ENCODE data around the gene GPRC5C. TPM values are rescaled to one million over a fixed set of nuclear protein-coding genes. Genes with fewer than 3 reads are reported as not detected.

GPRC5C gene, protein sequence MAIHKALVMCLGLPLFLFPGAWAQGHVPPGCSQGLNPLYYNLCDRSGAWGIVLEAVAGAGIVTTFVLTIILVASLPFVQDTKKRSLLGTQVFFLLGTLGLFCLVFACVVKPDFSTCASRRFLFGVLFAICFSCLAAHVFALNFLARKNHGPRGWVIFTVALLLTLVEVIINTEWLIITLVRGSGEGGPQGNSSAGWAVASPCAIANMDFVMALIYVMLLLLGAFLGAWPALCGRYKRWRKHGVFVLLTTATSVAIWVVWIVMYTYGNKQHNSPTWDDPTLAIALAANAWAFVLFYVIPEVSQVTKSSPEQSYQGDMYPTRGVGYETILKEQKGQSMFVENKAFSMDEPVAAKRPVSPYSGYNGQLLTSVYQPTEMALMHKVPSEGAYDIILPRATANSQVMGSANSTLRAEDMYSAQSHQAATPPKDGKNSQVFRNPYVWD
- total RNA-seq: 34.4 TPM
- long read RNA-seq, transcript GPRC5C-202 (4 exons, 2,988 nt): major isoform, 28 of 57 reads
- long read RNA-seq, partial matches to known transcripts: 16 of 57 reads
- long read RNA-seq, other reads (novel, unspliced or antisense): 12 of 57 reads

DNA sequence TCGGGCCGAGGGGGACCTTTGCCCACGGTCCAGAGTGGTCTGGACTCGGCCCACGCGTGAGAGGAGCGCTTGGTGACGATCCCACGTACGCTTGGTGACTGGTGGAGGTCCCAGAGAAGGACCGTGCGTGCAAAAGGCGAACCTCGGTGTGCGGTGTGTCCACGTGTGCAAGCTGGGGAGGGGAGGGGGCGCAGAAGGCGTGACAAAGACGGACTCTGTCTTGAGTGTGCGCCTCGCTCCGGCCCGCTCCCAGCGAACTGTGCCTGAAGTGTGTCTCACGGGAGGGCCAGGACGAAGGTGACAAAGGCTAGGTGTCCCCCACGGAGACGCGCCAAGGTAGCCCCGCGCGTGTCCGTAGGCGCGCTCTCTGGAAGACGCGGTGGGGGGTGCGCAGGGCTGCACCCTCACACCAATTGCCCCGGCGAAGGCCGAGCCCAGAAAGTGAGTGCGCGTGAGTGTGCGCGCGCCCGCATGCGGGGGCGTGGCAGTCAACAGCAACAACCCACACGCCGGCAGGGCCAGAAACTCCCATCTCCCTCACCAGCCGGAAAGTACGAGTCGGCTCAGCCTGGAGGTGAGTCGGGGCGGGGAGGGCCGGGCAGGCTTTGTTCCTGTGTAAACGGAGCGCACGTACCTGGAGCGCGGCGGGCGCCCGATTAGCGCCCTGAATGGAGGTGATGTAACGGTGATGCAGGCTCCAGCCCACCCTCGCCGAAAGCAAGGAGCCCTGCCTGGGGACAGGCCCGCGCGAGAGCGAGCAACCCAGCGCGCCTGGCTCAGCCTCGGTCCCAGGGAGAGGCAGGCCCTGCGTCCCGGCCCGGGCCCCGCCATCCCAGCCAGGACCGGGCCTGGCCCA, at the start of gene GPRC5C:
TSS of gene GPRC5C (plus strand) at position 521 of the 856 bp plus-strand sequence. CDS start 7,689 bp downstream, outside the sequence.
- DNase-seq (peak; percentile 87), ATAC-seq (peak; percentile 70)
- intact Hi-C loops (cut with micrococcal nuclease): no loop called here

DNA sequence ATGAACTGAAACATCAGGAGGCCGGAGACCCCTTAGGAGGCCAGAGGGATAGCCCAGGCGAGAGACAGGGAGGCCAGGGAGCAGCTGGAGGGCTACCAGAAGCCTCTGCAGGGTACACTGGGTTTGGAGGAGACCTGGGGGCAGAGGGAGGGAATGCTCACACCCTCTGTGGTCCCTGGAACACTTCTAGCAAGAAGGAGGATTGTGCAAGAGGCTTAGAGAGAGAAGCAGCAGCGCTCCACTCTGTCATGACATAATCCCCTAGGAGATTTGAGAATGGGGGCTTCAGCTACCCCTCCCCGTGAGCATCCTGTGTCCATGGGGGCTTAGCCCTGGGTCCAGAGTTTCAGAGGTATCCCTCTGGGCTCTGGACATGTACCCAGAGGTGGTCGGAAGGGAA, 48.7 kb upstream of the GPRC5C start:
- ATAC-seq (no peak), DNase-seq (no peak)
- intact Hi-C loops (cut with micrococcal nuclease): no loop called here

DNA sequence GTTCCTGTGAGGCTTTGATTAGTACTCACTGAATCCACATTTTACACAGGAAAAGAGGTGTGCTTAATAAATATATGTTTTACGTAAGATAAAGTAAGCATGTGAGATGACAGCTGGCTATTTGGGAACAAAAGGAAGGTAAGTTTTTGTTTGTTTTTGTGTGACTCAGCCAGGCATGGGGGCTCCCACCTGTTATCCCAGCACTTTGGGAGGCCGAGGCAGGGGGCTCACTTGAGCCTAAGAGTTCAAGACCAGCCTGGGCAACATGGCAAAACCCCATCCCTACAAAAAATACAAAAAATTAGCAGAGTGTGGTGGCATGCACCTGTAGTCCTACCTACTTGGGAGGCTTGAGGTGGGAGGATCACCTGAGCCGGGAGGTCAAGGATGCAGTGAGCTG, 46.7 kb upstream of the GPRC5C start:
- DNase-seq: no peak
- intact Hi-C loops (cut with micrococcal nuclease): no loop called here
- no peak for ATAC-seq

DNA sequence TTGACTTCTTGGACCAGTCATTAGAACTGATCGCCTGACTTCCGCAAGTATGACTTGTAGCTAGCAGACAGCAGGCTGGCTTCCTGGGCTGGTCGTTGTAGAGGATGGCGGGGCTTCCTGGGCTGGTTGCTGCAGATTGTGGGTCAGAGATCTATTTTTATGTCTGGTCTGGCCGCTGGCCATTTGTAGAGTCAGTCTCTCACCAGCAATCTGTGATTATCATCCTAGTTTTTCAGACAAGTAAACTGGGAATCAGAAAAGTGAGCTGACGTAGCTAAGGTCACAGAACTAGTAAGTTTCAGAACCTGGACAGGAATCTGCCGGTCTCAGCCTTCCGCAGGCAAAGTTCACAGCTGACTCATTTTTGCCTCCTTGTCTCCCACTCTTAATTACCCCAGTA, 45.5 kb upstream of the GPRC5C start:
- DNase-seq (peak; percentile 63), ATAC-seq (peak; percentile 88)
- intact Hi-C loops (cut with micrococcal nuclease): no loop called here

DNA sequence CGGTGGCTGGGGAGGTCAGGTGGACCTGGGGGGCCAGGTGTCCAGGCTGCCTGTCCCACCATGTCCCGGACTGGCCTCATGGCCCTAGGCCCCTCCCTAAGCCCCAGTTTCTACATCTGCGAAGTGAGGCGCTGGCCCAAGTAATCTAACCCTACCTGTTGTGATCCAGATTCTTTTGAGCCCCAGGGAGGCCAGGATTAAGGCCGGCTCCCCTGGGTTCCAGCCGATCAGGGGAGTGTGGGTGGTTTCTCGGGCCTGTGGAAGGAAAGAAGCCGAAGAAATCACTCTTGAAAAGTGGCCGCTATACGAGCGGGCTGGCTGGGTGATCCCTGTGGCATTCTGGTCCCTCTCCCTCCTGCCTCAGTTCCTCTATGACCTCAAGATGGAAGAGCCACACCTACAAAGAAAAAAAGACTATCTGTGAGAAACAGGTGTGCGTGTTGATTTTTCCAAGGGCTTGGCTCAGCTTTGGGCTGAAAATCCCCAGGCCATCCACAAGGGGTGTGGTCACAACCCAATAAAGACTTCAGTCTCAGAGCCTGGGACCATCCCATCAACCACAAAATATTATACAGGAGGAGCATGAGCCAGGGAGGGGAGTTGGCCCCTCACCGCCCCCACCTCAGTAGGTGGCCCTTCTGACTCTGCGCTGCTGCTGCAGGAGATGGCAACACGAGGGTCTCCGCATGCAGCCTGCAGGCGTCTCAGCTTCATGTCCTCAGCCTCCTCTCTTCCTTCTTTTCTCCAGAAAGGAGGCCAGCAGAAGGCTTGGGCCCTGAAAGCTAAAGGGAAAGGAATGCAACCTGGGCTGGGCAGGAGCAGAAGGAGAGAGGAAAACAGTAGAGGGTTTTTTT, 44.3 kb upstream of the GPRC5C start:
- DNase-seq (no peak), ATAC-seq (no peak)
- intact Hi-C loops (cut with micrococcal nuclease): no loop called here

DNA sequence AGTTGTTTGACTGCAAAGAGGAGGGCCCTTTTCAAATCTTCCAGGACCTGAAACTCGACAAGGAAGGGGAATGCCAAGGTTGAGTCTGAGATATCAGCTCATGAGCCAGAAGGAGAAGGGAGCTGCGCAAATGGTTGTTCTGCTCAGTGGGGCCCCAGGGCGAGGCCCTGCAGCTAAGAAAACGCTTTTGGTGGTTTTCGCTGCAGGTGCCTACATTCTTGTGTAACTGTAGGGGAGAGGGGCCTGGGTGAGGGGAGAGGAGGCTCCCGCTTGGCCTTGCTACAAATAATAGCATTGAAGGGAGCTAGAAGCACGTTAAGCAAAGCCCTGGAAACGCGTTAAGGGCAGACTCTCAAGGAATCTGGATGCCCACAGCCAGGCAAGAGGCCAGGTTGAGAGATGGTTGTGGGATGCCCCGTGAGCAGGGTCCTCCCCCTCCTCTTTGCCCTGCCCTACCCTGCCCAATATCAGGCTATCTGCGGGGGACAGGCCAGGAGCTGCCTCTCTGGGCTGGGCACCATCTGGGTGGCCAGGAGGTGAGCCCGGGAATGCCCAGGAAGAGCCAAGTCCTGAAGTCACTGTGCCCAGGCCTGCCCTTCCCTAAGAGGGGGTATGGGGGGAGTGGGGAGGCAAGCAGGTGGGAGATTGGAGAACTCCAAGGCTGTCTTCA, 42.7 kb upstream of the GPRC5C start:
- DNase-seq (no peak), ATAC-seq (no peak)
- intact Hi-C loops (cut with micrococcal nuclease): no loop called here

DNA sequence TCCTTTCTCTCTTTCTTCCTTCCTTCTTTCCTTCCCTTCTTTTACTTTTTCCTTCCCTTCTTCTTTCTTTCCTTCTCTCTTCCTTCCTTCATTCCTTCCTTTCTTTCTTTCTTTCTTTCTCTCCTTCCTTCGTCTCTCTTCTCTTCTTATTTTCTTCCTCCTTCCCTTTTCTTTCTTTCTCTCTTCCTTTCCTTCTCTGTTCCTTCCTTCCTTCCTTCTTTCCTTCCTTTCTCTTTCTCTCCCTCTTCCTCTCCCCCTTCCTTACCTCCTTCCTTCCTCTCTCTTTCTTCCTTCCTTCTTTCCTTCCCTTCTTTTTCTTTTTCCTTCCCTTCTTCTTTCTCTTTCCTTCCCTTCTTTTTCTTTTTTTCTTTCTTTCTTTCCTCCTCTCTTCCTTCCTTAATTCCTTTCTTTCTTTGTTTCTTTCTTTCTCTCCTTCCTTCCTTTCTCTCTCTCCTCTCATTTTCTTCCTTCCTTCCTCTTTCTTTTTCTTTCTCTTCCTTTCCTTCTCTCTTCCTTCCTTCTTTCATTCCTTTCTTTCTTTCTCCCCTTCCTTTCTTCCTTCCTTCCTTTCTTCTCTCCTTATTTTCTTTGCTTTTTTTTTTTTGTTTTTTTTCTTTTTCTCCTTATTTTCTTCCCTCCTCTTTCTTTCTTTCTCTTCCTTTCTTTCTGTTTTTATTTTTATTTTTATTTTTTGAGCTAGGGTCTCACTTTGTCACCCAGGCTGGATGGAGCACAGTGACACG, 41.8 kb upstream of the GPRC5C start:
- no peak for ATAC-seq
- intact Hi-C loops (cut with micrococcal nuclease): no loop called here

DNA sequence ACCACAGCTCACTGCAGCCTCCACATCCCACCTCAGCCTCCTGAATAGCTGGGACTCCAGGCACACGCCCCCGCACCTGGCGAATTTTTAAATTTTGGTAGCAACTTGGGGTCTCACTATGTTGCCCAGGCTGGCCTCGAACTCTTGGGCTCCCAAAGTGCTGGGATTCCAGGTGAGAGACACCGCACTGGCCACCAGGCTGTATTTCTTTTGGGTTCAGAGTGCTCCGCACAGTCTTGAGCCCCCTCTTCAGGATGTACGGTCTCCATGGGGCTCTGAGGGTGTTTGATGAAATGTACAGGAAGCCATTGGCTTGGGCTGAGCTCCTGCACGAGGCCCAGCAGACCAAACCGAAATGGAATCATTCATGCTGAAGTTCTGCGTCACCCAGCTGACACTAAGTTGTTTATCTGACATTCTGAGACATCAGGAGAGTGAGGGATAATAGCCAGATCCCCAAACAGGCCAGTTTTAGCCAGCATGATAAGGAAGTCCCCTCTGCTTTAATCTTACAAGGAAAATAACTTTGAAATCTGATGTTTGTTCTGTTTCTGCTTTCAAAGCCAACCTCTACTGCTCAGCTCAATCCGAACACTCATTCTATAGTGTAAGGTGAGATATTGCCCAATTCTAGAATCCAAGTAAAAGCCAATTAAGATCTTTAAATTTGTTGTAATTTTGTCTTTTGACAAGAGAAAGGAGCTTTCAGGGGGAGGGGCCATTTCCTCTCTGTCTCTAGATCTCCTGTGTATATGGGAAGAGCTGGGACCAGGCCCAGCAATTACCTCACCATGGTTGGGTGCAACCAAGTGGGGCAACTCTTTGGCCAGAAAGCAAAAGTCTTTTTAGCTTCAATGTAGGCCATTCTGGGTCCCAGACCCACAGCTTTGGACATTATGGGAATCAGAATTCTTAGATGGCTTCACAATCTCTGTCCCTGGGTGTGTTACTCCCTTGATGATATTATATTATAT, 40.9 kb upstream of the GPRC5C start:
- intact Hi-C loops (cut with micrococcal nuclease): no loop called here
- ATAC-seq: no peak
- DNase-seq: no peak

More for the DNA sequence above, 41.8 kb upstream of the GPRC5C start:
- no peak for DNase-seq

DNA sequence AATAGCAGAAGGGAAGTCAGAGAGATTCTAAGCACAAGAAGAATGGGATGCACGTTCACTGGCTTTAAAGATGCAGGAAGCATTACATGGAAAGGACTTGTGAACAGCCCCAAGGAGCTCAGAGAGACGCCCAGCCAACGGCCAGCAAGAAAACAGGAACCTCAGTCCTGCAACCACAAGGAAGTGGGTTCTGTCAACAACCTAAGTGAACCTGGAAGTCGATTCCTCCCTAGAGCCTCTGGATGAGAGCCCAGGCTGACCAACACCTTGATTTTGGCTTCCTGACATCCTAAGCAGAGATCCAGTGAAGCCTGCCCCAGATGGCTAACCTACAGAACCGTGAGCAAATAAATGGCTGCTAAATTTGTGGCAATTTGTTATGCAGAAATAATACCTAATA, 40.1 kb upstream of the GPRC5C start:
- DNase-seq: no peak
- no peak for ATAC-seq
- intact Hi-C loops (cut with micrococcal nuclease): no loop called here

DNA sequence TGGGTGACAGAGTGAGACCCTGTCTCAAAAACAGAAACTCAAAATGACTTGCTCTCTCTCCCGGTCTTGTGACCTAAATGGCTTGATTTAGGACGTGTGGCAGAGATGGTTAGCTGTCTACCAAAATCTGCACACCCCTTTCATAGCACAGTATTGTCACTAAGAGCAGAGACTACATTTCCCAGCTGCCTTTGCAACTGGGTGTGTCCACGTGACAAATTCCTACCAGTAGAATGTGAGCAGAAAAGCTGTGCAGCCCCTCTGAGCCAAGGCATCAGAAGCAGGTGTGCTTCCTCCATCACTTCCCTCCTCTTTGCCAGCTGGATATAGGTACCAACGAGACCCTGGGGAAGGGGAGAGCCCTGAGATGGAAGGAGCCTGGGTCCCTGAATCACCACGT, 39.0 kb upstream of the GPRC5C start:
- intact Hi-C loops (cut with micrococcal nuclease): no loop called here
- no peak for DNase-seq
- no peak for ATAC-seq

DNA sequence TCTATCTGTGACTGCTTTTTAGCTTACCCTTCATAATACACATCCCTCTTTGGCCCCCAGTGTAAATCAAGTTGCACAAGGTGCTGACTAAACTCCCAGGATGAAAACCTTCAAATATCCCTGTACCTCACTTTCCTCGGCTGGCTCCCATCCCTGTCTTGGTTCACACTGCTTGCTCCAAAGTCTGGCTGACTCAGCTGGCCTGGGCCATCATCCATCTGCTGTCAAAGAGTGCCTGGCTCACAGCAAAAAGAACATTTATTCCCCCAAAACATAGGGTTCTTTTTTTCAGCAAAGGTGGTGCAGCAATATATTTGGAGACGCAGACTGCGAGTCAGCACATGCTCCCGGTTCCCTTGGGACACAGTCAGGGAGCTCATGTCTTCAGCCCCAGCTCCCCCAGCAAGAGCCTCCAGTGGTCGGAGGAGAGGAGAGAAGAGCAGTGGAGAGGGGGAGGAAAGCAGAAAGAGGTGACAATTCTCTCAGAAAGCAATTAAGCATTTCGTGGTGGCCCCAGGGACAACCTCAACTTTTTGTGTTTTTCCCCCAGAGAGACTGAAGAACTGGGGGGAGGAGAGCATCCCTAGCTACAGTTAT, 38.4 kb upstream of the GPRC5C start:
- ATAC-seq: no peak
- no peak for DNase-seq
- intact Hi-C loops (cut with micrococcal nuclease): no loop called here

DNA sequence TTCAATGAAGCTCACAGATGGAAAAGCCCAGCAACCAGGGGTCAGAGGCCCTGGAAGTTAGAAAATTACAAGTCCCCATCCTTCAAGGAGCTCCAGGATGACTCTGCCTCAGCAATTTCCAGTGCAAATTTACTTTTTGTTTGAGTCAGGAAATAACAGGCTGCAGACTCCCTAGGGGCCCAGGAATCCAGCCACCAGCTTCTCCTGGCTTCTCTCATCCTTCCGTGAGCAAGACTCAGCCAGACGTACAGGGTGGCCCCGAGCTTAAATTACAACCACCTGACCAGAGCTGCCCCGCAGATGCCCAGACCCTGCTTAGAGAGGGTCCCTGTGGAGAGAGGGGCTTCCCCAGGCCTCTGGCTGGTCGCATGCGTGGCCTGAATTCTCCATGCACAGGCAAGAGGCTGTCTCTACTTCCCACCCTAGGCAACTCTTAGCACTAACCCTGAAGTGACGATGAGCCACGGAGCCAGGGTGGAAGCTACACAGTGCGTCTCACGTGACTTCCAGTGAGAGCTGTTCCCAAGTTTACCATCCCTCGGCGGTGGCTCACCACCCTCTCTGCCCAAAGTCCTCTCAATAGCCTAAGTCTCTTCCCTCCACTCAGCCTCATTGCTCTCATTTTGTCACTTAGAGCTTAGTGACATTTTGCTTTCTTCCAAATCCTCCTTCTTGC, 37.5 kb upstream of the GPRC5C start:
- ATAC-seq: no peak
- intact Hi-C loops (cut with micrococcal nuclease): no loop called here

DNA sequence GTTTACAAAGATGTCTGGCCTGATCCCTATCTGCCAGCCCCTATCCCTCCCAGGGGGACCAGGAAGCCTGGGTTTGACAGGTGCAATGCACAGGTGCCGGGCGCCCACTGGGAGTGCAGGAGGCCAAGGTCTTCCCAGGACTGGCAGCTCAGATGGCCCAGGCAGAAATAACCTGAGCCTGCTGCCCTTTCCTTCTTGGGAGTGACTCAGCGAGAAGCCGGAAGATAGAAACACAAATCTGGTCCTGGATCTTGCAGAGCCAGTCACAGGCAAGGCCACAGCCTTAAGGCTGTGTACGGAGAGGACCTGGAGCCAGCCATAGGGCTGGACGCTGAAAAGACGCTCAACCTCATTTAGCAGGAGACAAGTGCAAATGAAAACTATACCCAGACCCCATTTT, 36.9 kb upstream of the GPRC5C start:
- ATAC-seq (no peak), DNase-seq (no peak)
- intact Hi-C loops (cut with micrococcal nuclease): no loop called here

More for the DNA sequence above, 37.5 kb upstream of the GPRC5C start:
- DNase-seq: no peak

DNA sequence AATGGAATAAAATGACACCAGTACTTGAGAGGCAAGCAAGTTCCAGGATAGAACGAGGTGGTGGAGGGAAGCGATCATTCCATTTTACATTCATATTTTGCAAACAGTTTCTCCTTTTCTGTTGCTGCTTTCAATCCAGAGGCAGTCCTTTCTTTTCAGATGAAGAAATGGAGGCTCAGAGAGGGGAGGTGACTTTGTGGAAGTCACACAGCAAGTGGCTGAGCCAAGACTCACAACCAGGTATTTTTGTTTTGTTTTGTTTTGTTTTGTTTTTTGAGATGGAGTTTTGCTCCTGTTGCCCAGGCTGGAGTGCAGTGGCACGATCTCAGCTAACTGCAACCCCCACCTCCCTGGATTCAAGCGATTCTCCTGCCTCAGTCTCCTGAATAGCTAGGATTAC, 35.3 kb upstream of the GPRC5C start:
- intact Hi-C loops (cut with micrococcal nuclease): no loop called here
- no peak for DNase-seq
- ATAC-seq: no peak

DNA sequence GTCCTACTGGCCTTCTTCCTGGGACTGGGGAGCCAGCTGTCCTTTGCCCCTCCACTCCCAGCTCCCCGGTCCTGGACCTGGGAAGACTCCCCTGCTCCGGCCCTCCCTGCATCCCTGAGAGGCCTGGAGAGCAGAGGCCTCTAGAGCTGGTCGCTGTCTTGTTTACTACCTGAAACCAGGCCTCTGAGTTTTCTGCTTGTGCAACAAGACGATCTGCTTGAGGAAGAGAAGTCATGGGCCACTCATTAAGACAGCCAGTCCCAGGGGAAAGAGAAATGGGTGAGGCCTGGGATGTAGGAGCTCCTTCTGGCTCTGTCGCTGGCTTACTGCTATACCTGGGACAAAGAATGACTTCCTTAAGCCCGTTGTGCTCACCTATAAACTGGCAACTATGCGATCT, 29.8 kb upstream of the GPRC5C start:
- DNase-seq: no peak
- no peak for ATAC-seq
- intact Hi-C loops (cut with micrococcal nuclease): no loop called here

DNA sequence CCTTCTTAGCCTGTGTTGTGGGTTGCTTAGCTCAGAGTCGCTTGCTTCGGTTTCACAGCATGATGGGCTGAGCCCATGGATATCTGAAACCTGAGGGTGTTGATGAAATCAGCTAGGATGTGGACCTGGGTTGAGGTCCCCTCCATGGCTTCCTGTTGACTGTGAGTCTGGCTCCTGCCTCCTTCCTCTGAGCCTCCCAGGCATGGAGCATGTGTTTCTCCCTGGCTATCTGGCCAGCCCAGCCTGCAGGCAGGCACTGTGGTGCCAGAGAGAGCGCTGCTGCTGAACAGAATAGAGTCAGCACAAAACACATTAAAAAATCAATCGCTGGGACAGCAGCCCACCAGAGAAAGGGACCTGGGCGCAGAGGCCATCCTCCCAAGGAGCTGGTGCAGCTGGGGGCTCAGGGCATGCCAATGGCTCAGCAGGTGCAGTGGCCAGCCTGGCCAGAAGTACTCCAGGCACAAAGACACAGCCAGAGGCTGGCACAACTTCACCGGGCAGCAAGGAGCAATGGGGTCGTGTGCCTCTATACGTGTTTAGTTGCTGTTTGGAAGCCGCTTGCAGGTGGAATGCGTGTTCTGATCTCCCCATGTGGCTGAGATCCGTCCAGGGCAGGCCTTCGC, 28.3 kb upstream of the GPRC5C start:
- intact Hi-C loops (cut with micrococcal nuclease): no loop called here
- DNase-seq (no peak), ATAC-seq (no peak)
